Activated effector memory CD4-positive, alpha-beta T cell treated with Interleukin-2 at 50 U/mL for 16 hours (primary cell): ENCODE measurements around the gene MRM2.
"Not testable (repeated sequence)": the region's sequence is repeated elsewhere in the genome, so short reads cannot be mapped to it uniquely, and the experiment has no call there.

Experiments used
- DNase-seq: peaks from one replicate; pipeline ENCODE4 v3.0.0-alpha.2; 2020

MRM2 gene

GRCh38 chr7:2241580-2242540 is at the start of gene MRM2, which contains the start of gene NUDT1:
TSS of gene MRM2 (minus strand) at chr7:2242205. CDS start at chr7:2242169, 36 bp downstream.
TSS of gene NUDT1 (plus strand) at chr7:2242226. CDS start at chr7:2244575, 2,349 bp downstream.
- peak; percentile 56 for DNase-seq

GRCh38 chr7:2290877-2291276 is 48.9 kb upstream of the MRM2 start:
- no peak for DNase-seq

- DNase-seq = no peak
These were observed 47.6 kb upstream of the MRM2 start for GRCh38 chr7:2289621-2290020.

GRCh38 chr7:2289111-2289586 is 47.1 kb upstream of the MRM2 start:
- DNase-seq = no peak

- no peak for DNase-seq
These were observed 46.5 kb upstream of the MRM2 start for GRCh38 chr7:2288503-2288902.

- DNase-seq = no peak
These were observed 45.7 kb upstream of the MRM2 start for GRCh38 chr7:2287745-2288144.

- DNase-seq = no peak
These were observed 41.1 kb upstream of the MRM2 start for GRCh38 chr7:2283074-2283473.

GRCh38 chr7:2282185-2282751 is 40.3 kb upstream of the MRM2 start:
- DNase-seq = no peak

- no peak for DNase-seq
These were observed 39.5 kb upstream of the MRM2 start for GRCh38 chr7:2281541-2281940.

GRCh38 chr7:2280424-2280823 is 38.4 kb upstream of the MRM2 start:
- no peak for DNase-seq

GRCh38 chr7:2279896-2280295 is 37.9 kb upstream of the MRM2 start:
- DNase-seq = no peak

- no peak for DNase-seq
These were observed 36.0 kb upstream of the MRM2 start for GRCh38 chr7:2278026-2278425.

- DNase-seq = no peak
These were observed 34.1 kb upstream of the MRM2 start for GRCh38 chr7:2276107-2276506.

- DNase-seq = no peak
These were observed 33.1 kb upstream of the MRM2 start for GRCh38 chr7:2275101-2275500.

- no peak for DNase-seq
These were observed 32.7 kb upstream of the MRM2 start for GRCh38 chr7:2274666-2275065.

GRCh38 chr7:2273866-2274265 is 31.9 kb upstream of the MRM2 start:
- no peak for DNase-seq

GRCh38 chr7:2272031-2272430 is 30.0 kb upstream of the MRM2 start:
- DNase-seq = no peak

GRCh38 chr7:2271273-2272026 is 29.4 kb upstream of the MRM2 start:
- DNase-seq = no peak

- DNase-seq = no peak
These were observed 28.5 kb upstream of the MRM2 start for GRCh38 chr7:2270495-2270894.

GRCh38 chr7:2269991-2270460 is 28.0 kb upstream of the MRM2 start:
- DNase-seq = no peak

GRCh38 chr7:2269089-2269990 is 27.3 kb upstream of the MRM2 start:
- DNase-seq = not testable (repeated sequence)

- DNase-seq = no peak
These were observed 24.9 kb upstream of the MRM2 start for GRCh38 chr7:2266911-2267310.
